Psoas muscle (tissue), 8 donors: ENCODE data around the gene MRPL20. TPM values are rescaled to one million over a fixed set of nuclear protein-coding genes. Genes with fewer than 3 reads are reported as not detected.
A peak's percentile ranks its signal among the peaks of the same experiment; 100 is the strongest.

Experiments used
- ATAC-seq, 4 donors: fragments of 200-7000 bp; cut with Tn5 transposase; one replicate each; pipeline ENCODE4 v1.9.1; 2020; ENCODE audit warnings: moderate library complexity in 3 of 4, mild to moderate bottlenecking in 2 of 4
- DNase-seq, 2 donors: peaks; one replicate each; pipeline ENCODE4 v3.0.0-alpha.2; 2020
- H3K27ac ChIP-seq: fragments of 200-600 bp; one replicate; pipeline ENCODE4 v1.8.0; 2022
- H3K27me3 ChIP-seq, 3 donors: fragments of 200-600 bp in 1 of 3; one replicate each; pipeline versions ENCODE4 v1.6.1 to v1.8.0; 2013 to 2022; ENCODE audit warnings: low read length in 2 of 3, mild to moderate bottlenecking in 2 of 3, moderate library complexity in 1 of 3; ENCODE audit not compliant: insufficient read depth in 3 of 3
- H3K36me3 ChIP-seq, 2 donors: fragments of 200-600 bp in 1 of 2; one replicate each; pipeline versions ENCODE4 v1.6.1 to v1.8.0; 2013 to 2022; ENCODE audit warnings: low read depth in 1 of 2, mild to moderate bottlenecking in 1 of 2, moderate library complexity in 1 of 2; ENCODE audit not compliant: insufficient read depth in 1 of 2
- H3K4me1 ChIP-seq: fragments of 200-600 bp; one replicate; pipeline ENCODE4 v1.8.0; 2022
- H3K4me3 ChIP-seq: fragments of 200-600 bp; one replicate; pipeline ENCODE4 v1.8.0; 2022; ENCODE audit warnings: mild to moderate bottlenecking
- H3K9me3 ChIP-seq: fragments of 200-600 bp; one replicate; pipeline ENCODE4 v1.8.0; 2022
- WGBS, 3 donors: extraction: QIAGEN DNeasy Blood & Tissue Kit; methylation state at CpG; one replicate each; pipeline versions ENCODE4 v1.1.6 to v1.1.7; 2013; 5-methylcytosine and 5-hydroxymethylcytosine counted together
- intact Hi-C, 2 donors: fragments of 100-400 bp; cut with DNase I; formaldehyde crosslinking; loops; one replicate each; pipeline versions ENCODE4 v1.11.0 to v1.14.2; 2022
- polyA plus RNA-seq, 3 donors: library from polyadenylated mRNA; stranded (reverse); fragments of 200-250 nt; gene quantifications; one replicate each; pipeline ENCODE4 v1.2.3, GENCODE V29; 2013
- total RNA-seq, 4 donors: library from RNA; stranded (reverse); fragmentation: NEBNext Ultra II Directional in 2 of 4; extraction: Animal tissue kit (Norgen Biotek cat#: 25700) in 2 of 4; gene quantifications; one replicate each; pipeline versions ENCODE4 v1.2.1 to v1.2.4, GENCODE V29; 2021 to 2023
- TF ChIP-seq, protein P1 (sequence below): fragments of 200-600 bp; IDR thresholded peaks from one replicate; pipeline ENCODE4 v1.8.0; 2022; ENCODE audit warnings: antibody characterized with exemption
- donor health status: healthy with polysubstance abuse.
- donor health status: DM: no; HTN: no; CAD: no; lungs with moderate emphysema.
- donor health status: Bipolar disorder and iron deficiency.
- donor health status: healthy.
- donor health status: DM: yes; HTN: yes; CAD: no.
- donor health status: DM: no; HTN: no; CAD: no.
- donor health status: DM: no; HTN: no; CAD: no.
- donor health status: DM: yes; HTN: yes; CAD: no.

Gene MRPL20
- total and polyA plus RNA-seq, 7 donors: 114 to 308 (median 159) TPM

GRCh38 chr1:1442069-1442770 is 35.1 kb upstream of the MRPL20 start:
- H3K4me1 ChIP-seq: peaks cover 9% of the 10 kb centered on the region
- no peak overlapping the region for H3K27ac ChIP-seq
- H3K36me3 ChIP-seq: no peaks in the 10 kb centered on the region
- peaks cover 0 to under 1% (median 0%) of the 10 kb centered on the region in 3 donors for H3K27me3 ChIP-seq
- DNase-seq: peak in 1 of 2 donors; percentile 22
- intact Hi-C loops: loop anchor here in 1 of 2 donors (5.0 kb wide), 1 partner anchor 35 kb away; the partner anchor contains the start of gene MRPL20
- H3K9me3 ChIP-seq: no peaks in the 10 kb centered on the region
- WGBS, 3 donors: 55 to 57% (median 56%) methylated on average over 32 of the region's 32 CpGs
- no peak overlapping the region for H3K4me3 ChIP-seq
- peak; percentile 13 to 34 (median 20) for ATAC-seq
- TF ChIP-seq, protein P1, sequence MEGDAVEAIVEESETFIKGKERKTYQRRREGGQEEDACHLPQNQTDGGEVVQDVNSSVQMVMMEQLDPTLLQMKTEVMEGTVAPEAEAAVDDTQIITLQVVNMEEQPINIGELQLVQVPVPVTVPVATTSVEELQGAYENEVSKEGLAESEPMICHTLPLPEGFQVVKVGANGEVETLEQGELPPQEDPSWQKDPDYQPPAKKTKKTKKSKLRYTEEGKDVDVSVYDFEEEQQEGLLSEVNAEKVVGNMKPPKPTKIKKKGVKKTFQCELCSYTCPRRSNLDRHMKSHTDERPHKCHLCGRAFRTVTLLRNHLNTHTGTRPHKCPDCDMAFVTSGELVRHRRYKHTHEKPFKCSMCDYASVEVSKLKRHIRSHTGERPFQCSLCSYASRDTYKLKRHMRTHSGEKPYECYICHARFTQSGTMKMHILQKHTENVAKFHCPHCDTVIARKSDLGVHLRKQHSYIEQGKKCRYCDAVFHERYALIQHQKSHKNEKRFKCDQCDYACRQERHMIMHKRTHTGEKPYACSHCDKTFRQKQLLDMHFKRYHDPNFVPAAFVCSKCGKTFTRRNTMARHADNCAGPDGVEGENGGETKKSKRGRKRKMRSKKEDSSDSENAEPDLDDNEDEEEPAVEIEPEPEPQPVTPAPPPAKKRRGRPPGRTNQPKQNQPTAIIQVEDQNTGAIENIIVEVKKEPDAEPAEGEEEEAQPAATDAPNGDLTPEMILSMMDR: no peak

GRCh38 chr1:1441002-1441888 is 34.2 kb upstream of the MRPL20 start:
- Histone ChIP-seq H3K4me1 (peaks cover 18% of the 10 kb centered on the region), H3K36me3 (no peaks in the 10 kb centered on the region), H3K27me3 (peaks cover 0 to 8% (median 0%) of the 10 kb centered on the region in 3 donors), H3K27ac (no peak overlapping the region), H3K9me3 (no peaks in the 10 kb centered on the region), H3K4me3 (peak overlapping the region; percentile 18)
- intact Hi-C loops: loop anchor here in 1 of 2 donors (5.0 kb wide), 1 partner anchor 34 kb away; the partner anchor contains the start of gene MRPL20
- DNase-seq (peak; percentile 64 to 80), ATAC-seq (peak; percentile 82 to 95 (median 88))
- TF ChIP-seq, protein P1: peak; percentile 87
- WGBS, 3 donors: 18 to 27% (median 22%) methylated on average over 28 to 29 of the region's 29 CpGs

DNA sequence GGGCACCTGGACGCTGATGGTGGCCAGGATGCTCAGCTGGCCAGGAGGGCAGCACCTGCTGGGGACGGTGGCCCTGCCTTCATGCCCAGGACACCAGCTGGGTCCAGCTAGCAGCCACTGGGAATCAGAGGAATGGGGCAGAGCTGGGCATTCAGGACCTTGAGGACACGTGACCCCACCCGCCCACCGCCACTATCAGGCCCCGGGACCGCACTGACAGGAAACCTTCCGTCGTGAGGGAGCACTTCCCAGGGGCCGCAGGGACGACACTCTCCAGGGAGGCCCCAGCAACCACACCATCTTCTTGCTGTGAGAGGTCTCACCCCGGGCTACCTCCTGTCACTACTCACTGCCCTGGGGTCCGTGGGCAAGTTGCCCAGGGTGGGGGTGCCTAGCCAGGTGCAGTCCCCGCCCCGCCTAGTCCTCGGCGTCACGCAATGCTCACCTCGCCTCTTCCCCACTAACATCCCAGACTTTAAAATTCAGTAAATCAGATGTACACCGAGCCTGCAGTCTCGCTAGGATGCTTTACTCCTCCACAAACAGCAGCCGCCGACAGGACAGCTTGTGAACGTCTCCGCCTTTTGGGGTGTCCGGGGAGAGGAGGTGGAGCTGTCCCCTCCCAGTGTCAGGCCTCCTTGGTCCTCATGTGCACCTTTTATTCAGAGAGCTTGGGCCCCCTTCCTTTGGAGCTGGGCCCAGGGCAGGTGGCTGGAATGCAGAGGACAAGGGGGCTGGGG is 33.3 kb upstream of the MRPL20 start:
- WGBS, 3 donors: 67 to 73% (median 70%) methylated on average over 26 of the region's 26 CpGs
- TF ChIP-seq, protein P1: no peak
- Histone ChIP-seq H3K27me3 (peaks cover 0 to 8% (median 0%) of the 10 kb centered on the region in 3 donors), H3K27ac (no peak overlapping the region), H3K4me1 (peaks cover 19% of the 10 kb centered on the region), H3K36me3 (no peaks in the 10 kb centered on the region), H3K9me3 (no peaks in the 10 kb centered on the region), H3K4me3 (peak overlapping the region; percentile 18)
- ATAC-seq (no peak), DNase-seq (peak in 1 of 2 donors; percentile 14)
- intact Hi-C loops: loop anchor here in 1 of 2 donors (5.0 kb wide), 1 partner anchor 33 kb away; the partner anchor contains the start of gene MRPL20

DNA sequence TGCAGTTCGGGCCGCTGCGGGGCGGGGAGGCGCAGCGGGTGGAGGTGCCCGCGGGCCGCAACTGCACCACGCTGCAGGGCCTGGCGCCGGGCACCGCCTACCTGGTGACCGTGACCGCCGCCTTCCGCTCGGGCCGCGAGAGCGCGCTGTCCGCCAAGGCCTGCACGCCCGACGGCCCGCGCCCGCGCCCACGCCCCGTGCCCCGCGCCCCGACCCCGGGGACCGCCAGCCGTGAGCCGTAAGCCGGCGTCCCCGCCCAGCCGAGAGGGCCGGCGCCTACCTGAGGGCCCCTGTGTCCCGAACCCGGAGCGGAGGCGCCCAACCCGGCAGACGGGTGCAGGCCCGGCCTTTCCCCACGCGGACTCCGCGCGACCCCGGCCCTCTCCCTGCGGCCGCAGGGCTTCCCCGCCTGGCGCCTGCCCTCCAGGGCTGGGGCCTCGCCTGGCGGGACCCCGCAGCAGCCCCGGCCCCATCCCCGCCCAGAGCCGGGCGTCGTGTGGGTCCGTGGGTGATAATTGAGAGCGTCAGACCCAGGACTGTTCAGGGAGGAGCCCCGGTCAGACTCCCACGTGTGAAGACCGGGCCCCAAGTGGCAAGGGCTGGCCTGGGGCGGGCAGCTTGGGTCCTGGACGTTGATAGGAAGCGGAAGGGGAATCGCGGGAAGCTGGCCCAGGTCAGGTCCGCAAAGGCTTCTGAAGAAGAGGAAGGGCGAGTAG is 32.6 kb upstream of the MRPL20 start:
- peaks cover 19% of the 10 kb centered on the region for H3K4me1 ChIP-seq
- no peak overlapping the region for H3K27ac ChIP-seq

More for the DNA sequence above, 32.6 kb upstream of the MRPL20 start:
- TF ChIP-seq, protein P1: no peak
- Histone ChIP-seq H3K9me3 (no peaks in the 10 kb centered on the region), H3K27me3 (peaks cover 0 to 8% (median 0%) of the 10 kb centered on the region in 3 donors), H3K36me3 (no peaks in the 10 kb centered on the region), H3K4me3 (no peak overlapping the region)
- DNase-seq (no peak), ATAC-seq (no peak)
- intact Hi-C loops: loop anchor here in 1 of 2 donors (5.0 kb wide), 1 partner anchor 32 kb away; the partner anchor contains the start of gene MRPL20
- WGBS, 3 donors: 84 to 91% (median 90%) methylated on average over 57 to 82 of the region's 82 CpGs
